PFSK-1 (cell line): ENCODE results near the gene SRSF6.

Experiments
- FOXP2 ChIP-seq: optimal IDR thresholded peaks from 2 replicates; pipeline ENCODE3; 2011; ENCODE audit warnings: borderline replicate concordance, control low read depth, inconsistent platforms; ENCODE audit not compliant: insufficient read depth; ENCODE audit errors: extremely low read length, extremely low read depth
- POLR2AphosphoS5 ChIP-seq: IDR thresholded peaks from 2 replicates; pipeline ENCODE4 v1.6.1; 2012; ENCODE audit warnings: low read depth, mild to moderate bottlenecking, control low read depth, low read length, moderate library complexity
- REST ChIP-seq, 2 experiments: IDR thresholded peaks; 2 replicates each; pipeline versions ENCODE4 v1.6.1 to v1.8.0; 2011 to 2012; ENCODE audit warnings: low read depth in 2 of 2, low read length in 2 of 2, control low read depth in 1 of 2, inconsistent platforms in 1 of 2, mild to moderate bottlenecking in 1 of 2, moderate library complexity in 1 of 2; ENCODE audit not compliant: insufficient read depth in 1 of 2
- SIN3A ChIP-seq: IDR thresholded peaks from 2 replicates; pipeline ENCODE4 v1.6.1; 2012; ENCODE audit warnings: mild to moderate bottlenecking, low read length, moderate library complexity, borderline replicate concordance; ENCODE audit not compliant: insufficient read depth
- TAF1 ChIP-seq: IDR thresholded peaks from 2 replicates; pipeline ENCODE4 v1.6.1; 2012; ENCODE audit warnings: low read length, control low read depth, borderline replicate concordance; ENCODE audit not compliant: insufficient read depth

- TF ChIP-seq SIN3A (no peak), REST (IDR thresholded peaks at IDR 0.05; ENCODE audit: insufficient read depth in 1 of 2, low read depth in 2 of 2, low read length in 2 of 2) (no peak), POLR2AphosphoS5 (no peak), TAF1 (no peak), FOXP2 (no peak)
Observed at GRCh38 chr20:43467589-43467988, 9.9 kb downstream of the SRSF6 start.
